Gastrocnemius medialis (tissue), 4 donors: ENCODE results near the gene KRT7.

Experiments used
- CTCF ChIP-seq, 5 experiments: fragments of 450-650 bp in 3 of 5; fragments of 200-600 bp in 2 of 5; sonication (generic) in 2 of 5; IDR thresholded peaks in 4 of 5; conservative IDR thresholded peaks in 1 of 5; 1 replicate in 4 of 5; 2 replicates in 1 of 5; pipeline ENCODE4 v1.5.1; 2016 to 2019; ENCODE audit warnings: antibody characterized with exemption in 5 of 5, mild to moderate bottlenecking in 3 of 5, moderate library complexity in 3 of 5
- POLR2A ChIP-seq, 2 donors: fragments of 450-650 bp; IDR thresholded peaks; one replicate each; pipeline ENCODE4 v1.6.1; 2017; ENCODE audit warnings: antibody characterized with exemption in 2 of 2, mild to moderate bottlenecking in 2 of 2, moderate library complexity in 2 of 2

- TF ChIP-seq CTCF (IDR thresholded peaks at IDR 0.05 in 4 of 5, conservative IDR thresholded peaks at IDR 0.05 in 1 of 5) = no peak
- no peak for TF ChIP-seq POLR2A (IDR thresholded peaks at IDR 0.05)
Observed at GRCh38 chr12:52185400-52185967, 47.6 kb upstream of the KRT7 start.
